ENCODE results near the gene LDB3.

Gene LDB3

GRCh38 chr10:86665868-86666267 lies 2.4 kb upstream of the LDB3 start:
- DNase-seq: no peak

GRCh38 chr10:86666538-86666937 lies 1.8 kb upstream of the LDB3 start:
- no peak for DNase-seq

- no peak for DNase-seq
Measured at GRCh38 chr10:86667421-86668181, 710 bp upstream of the LDB3 start.

GRCh38 chr10:86670290-86670811 lies 2.0 kb downstream of the LDB3 start:
- no peak for DNase-seq

GRCh38 chr10:86670876-86671275 lies 2.6 kb downstream of the LDB3 start:
- DNase-seq: no peak

- DNase-seq: no peak
Measured at GRCh38 chr10:86671419-86671818, 3.1 kb downstream of the LDB3 start.

GRCh38 chr10:86671985-86672710 lies 3.8 kb downstream of the LDB3 start:
- DNase-seq: no peak

- no peak for DNase-seq
Measured at GRCh38 chr10:86673216-86673826, 5.0 kb downstream of the LDB3 start.

GRCh38 chr10:86673827-86674581 lies 5.7 kb downstream of the LDB3 start:
- no peak for DNase-seq

- DNase-seq: no peak
Measured at GRCh38 chr10:86674912-86675311, 6.6 kb downstream of the LDB3 start.

- no peak for DNase-seq
Measured at GRCh38 chr10:86677374-86677773, 9.1 kb downstream of the LDB3 start.

- DNase-seq: peak; percentile 43
Measured at GRCh38 chr10:86678999-86679792, 10.9 kb downstream of the LDB3 start.

GRCh38 chr10:86681047-86681446 lies 12.7 kb downstream of the LDB3 start:
- no peak for DNase-seq

- no peak for DNase-seq
Measured at GRCh38 chr10:86681722-86682386, 13.5 kb downstream of the LDB3 start.

GRCh38 chr10:86682675-86683074 lies 14.4 kb downstream of the LDB3 start:
- no peak for DNase-seq

- DNase-seq: peak; percentile 63
Measured at GRCh38 chr10:86684331-86685097, 16.2 kb downstream of the LDB3 start.

GRCh38 chr10:86685416-86685815 lies 17.1 kb downstream of the LDB3 start:
- no peak for DNase-seq

GRCh38 chr10:86685893-86686632 lies 17.8 kb downstream of the LDB3 start:
- DNase-seq: no peak

- DNase-seq: no peak
Measured at GRCh38 chr10:86686972-86687371, 18.7 kb downstream of the LDB3 start.

GRCh38 chr10:86687750-86688149 lies 19.4 kb downstream of the LDB3 start:
- DNase-seq: no peak

All from OCI-M1 (cell line).